GM12878 (cell line): ENCODE measurements around the gene KIF5A.
"Not testable (repeated sequence)": the region's sequence is repeated elsewhere in the genome, so short reads cannot be mapped to it uniquely, and the experiment has no call there.

Experiments used
- NBN ChIP-seq: fragments of 450-650 bp; IDR thresholded peaks from 2 replicates; pipeline ENCODE4 v1.6.1; 2016
- TAF1 ChIP-seq: IDR thresholded peaks from 2 replicates; pipeline ENCODE4 v1.6.1; 2011; ENCODE audit warnings: mild to moderate bottlenecking, low read depth, low read length, borderline replicate concordance
- TF ChIP-seq, protein P1 (sequence below): fragments of 450-650 bp; IDR thresholded peaks from 2 replicates; pipeline ENCODE4 v1.6.1; 2017; ENCODE audit warnings: mild to moderate bottlenecking
- TF ChIP-seq, protein P2 (sequence below), 3 experiments: IDR thresholded peaks in 2 of 3; conservative IDR thresholded peaks in 1 of 3; 2 replicates each; pipeline ENCODE4 v1.5.1; 2011; ENCODE audit warnings: low read depth in 3 of 3, low read length in 3 of 3, mild to moderate bottlenecking in 3 of 3, control low read depth in 2 of 3, moderate library complexity in 2 of 3, inconsistent platforms in 1 of 3, mixed read lengths in 1 of 3; ENCODE audit not compliant: control insufficient read depth in 2 of 3, insufficient read depth in 1 of 3; ENCODE audit errors: extremely low read depth in 1 of 3

DNA sequence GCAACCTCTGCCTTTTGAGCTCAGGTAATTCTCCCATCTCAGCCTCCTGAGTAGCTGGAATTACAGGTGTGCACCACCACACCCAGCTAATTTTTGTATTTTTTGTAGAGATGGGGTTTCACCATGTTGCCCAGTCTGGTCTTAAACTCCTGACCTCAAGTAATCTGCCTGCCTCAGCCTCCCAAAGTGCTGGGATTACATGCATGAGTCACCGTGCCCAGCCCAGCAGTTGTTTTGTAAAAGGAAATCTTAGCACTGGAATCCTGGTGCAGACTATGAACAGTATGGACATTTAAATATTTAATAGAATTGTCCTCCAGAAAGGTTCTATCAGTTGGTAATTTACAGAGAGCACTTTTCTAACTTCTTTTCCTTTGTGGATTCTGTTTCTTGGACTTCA is 11.3 kb downstream of the KIF5A start:
- not testable (repeated sequence) for TF ChIP-seq NBN, TAF1
- TF ChIP-seq, protein P1, sequence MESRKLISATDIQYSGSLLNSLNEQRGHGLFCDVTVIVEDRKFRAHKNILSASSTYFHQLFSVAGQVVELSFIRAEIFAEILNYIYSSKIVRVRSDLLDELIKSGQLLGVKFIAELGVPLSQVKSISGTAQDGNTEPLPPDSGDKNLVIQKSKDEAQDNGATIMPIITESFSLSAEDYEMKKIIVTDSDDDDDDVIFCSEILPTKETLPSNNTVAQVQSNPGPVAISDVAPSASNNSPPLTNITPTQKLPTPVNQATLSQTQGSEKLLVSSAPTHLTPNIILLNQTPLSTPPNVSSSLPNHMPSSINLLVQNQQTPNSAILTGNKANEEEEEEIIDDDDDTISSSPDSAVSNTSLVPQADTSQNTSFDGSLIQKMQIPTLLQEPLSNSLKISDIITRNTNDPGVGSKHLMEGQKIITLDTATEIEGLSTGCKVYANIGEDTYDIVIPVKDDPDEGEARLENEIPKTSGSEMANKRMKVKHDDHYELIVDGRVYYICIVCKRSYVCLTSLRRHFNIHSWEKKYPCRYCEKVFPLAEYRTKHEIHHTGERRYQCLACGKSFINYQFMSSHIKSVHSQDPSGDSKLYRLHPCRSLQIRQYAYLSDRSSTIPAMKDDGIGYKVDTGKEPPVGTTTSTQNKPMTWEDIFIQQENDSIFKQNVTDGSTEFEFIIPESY = not testable (repeated sequence)
- TF ChIP-seq, protein P2, sequence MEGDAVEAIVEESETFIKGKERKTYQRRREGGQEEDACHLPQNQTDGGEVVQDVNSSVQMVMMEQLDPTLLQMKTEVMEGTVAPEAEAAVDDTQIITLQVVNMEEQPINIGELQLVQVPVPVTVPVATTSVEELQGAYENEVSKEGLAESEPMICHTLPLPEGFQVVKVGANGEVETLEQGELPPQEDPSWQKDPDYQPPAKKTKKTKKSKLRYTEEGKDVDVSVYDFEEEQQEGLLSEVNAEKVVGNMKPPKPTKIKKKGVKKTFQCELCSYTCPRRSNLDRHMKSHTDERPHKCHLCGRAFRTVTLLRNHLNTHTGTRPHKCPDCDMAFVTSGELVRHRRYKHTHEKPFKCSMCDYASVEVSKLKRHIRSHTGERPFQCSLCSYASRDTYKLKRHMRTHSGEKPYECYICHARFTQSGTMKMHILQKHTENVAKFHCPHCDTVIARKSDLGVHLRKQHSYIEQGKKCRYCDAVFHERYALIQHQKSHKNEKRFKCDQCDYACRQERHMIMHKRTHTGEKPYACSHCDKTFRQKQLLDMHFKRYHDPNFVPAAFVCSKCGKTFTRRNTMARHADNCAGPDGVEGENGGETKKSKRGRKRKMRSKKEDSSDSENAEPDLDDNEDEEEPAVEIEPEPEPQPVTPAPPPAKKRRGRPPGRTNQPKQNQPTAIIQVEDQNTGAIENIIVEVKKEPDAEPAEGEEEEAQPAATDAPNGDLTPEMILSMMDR (IDR thresholded peaks at IDR 0.05 in 2 of 3, conservative IDR thresholded peaks at IDR 0.05 in 1 of 3; ENCODE audit: control insufficient read depth in 2 of 3, extremely low read depth in 1 of 3, insufficient read depth in 1 of 3, low read depth in 3 of 3, low read length in 3 of 3) = not testable (repeated sequence)
